Measurements from ENCODE around the gene WNT4.

DNA sequence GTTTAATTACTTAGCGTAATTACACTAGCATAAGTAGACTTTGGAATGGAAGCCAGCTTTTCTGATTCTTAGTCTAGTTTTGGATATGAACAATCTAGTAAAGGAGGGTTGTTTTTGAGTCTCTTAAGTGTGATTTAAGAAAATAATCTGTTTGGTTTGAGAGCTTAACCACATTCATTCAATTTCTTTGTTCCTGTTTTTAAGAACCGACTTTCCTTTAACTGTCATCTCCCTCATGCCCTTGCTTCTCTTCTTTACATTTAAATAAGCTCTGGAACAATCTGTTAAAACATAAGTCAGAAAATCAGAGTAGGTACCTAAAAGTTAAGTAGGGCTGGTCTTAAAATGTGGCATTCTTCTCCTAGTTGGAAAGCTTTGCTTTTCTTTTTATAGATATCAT is 62.7 kb downstream of the WNT4 start:
- TF ChIP-seq GATA2 (IDR thresholded peaks at IDR 0.05; ENCODE audit: low read depth, low read length), result no peak
- TF ChIP-seq GATA3 (IDR thresholded peaks at IDR 0.05; ENCODE audit: low read depth, low read length), result no peak

Measured in SH-SY5Y (cell line).